Mammary epithelial cell (primary cell): Measurements from ENCODE around the gene PLOD2.

ENCODE experiments used
- CTCF ChIP-seq, 2 donors: IDR thresholded peaks in 1 of 2; conservative IDR thresholded peaks in 1 of 2; 2 replicates each; pipeline ENCODE4 v1.5.1; 2011 to 2012; ENCODE audit warnings: inconsistent platforms in 2 of 2, low read length in 2 of 2, mild to moderate bottlenecking in 2 of 2, control low read depth in 1 of 2, low read depth in 1 of 2; ENCODE audit not compliant: insufficient read depth in 1 of 2; ENCODE audit errors: extremely low read depth in 1 of 2
- EZH2 ChIP-seq: IDR thresholded peaks from 2 replicates; pipeline ENCODE4 v1.6.1; 2012; ENCODE audit warnings: low read length, inconsistent platforms, borderline replicate concordance

DNA sequence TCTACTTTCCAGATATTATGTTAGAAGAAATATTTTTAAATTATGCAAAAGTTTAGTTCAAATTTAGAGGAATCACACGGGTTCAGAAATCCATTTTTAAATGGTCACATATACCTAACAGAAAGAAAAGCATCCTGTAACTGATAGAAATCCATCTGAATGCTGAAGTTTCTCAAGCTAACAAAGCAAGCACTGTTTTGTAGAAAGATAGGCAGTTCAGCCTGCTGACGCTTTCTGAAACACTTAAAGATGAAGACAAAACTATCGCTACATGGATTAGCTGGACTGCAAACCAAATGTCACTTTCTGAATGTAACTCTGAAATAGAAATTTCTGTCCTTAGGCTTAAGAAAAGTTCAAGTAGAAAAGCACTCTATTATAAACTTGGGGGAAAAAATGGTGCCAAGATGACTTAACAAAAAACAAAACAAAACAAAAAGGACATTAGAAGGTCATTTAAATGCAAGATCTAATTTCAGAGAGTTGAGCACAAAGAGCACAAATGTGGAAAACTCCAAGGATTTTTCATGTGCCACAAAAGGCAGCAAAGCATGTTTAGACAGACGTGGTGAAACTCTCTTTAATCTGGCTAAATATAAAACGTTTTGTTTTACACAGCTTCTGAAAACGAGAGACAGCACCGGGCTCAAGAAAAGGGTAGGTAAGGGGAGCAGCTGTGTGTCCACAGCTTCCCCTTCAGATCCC, 1.2 kb downstream of the PLOD2 start:
- TF ChIP-seq CTCF (conservative IDR thresholded peaks at IDR 0.05 in 1 of 2, IDR thresholded peaks at IDR 0.05 in 1 of 2; ENCODE audit: extremely low read depth in 1 of 2, insufficient read depth in 1 of 2, low read depth in 1 of 2, low read length in 2 of 2) (no peak), EZH2 (no peak)
